ENCODE measurements around the gene ANKRD40.
A peak's percentile ranks its signal among the peaks of the same experiment; 100 is the strongest.
"Not testable (repeated sequence)": the region's sequence is repeated elsewhere in the genome, so short reads cannot be mapped to it uniquely, and the experiment has no call there.

ANKRD40 gene, protein sequence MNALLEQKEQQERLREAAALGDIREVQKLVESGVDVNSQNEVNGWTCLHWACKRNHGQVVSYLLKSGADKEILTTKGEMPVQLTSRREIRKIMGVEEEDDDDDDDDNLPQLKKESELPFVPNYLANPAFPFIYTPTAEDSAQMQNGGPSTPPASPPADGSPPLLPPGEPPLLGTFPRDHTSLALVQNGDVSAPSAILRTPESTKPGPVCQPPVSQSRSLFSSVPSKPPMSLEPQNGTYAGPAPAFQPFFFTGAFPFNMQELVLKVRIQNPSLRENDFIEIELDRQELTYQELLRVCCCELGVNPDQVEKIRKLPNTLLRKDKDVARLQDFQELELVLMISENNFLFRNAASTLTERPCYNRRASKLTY

DNA sequence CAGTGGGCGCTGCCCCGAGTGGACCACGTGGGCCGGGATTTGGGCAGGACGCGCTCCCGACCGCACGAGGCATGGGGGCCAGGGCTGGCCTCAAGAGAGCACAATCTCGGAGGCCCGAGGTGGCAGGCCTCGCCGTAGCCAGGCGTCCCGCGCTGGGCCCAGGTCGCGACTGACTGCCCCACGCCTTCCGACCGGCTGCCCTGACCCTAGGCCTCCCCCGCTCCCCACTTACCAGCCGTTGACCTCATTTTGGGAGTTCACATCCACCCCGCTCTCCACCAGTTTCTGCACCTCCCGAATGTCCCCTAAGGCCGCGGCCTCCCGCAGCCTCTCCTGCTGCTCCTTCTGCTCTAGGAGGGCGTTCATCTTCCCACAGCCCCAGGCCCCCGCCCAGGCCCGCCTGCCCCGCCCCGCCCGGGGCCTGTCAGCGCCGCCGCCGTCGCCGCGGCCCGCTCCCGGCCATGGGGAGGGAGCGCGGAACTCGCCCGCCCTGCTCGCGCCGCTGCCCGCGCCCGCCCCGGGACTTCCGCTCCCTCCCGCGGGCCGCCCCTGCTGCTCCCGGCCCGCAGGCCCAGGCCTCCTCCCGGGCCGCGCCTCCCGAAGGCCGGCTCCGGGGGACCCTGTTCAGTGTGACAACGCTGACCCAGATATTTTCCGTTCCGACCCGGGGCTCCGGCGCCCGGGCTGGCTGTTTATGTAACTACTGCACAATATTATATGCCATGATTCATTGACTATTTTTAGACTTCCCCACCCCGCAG, at the start of gene ANKRD40:
Gene ANKRD40, minus strand, starts transcription at position 626 of the 761 bp plus-strand sequence. Its CDS starts 260 bp downstream, at position 366.
- DNase-seq, result peak; percentile 94

DNA sequence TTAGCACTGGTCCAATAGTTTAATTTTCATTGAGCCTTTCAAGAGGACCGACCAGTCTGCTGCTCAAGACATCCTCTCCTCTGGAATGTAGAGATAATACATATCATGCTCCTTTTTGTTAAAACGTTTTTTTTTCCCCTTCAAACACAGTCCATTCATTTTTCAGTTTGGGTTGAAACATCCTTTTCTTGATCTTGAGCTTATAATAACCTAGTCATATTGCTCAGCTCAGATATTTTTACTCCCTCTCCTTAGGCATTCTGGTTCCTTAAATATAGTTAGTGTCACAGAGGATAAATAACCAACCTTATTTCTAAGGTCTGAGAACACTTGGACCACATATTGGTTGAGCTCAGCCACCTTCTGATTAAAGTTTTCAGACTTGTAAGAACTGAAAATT, 46.8 kb upstream of the ANKRD40 start:
- DNase-seq, result no peak

DNA sequence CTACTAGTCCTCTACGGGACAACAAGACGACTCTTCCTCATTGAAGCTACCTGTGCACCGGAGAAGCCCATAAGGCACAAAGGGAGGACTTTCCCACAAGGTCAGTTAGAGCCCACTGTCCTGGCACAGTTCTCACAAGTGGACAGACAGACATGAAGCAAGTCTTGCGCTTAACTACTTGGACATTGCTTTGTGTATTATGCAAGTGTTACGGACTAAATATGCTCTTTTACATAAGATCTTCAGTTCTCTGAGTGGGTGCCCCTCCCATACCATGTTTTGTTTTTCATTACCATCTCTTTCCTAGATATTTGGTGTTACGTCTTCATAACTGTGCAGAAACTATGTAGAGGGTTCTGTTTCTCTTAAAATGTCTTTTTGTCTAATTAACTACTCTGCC, 41.5 kb upstream of the ANKRD40 start:
- DNase-seq, result no peak

DNA sequence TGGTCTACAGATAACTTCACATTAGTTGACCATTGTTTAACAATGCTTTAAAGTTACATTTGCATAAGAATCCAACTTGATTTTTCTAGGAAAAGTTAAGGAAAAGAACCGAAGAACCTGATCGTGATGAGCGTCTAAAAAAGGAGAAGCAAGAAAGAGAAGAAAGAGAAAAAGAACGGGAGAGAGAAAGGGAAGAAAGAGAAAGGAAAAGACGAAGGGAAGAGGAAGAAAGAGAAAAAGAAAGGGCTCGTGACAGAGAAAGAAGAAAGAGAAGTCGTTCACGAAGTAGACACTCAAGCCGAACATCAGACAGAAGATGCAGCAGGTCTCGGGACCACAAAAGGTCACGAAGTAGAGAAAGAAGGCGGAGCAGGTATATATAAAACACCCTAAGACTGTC, 37.9 kb upstream of the ANKRD40 start:
- no peak for DNase-seq

DNA sequence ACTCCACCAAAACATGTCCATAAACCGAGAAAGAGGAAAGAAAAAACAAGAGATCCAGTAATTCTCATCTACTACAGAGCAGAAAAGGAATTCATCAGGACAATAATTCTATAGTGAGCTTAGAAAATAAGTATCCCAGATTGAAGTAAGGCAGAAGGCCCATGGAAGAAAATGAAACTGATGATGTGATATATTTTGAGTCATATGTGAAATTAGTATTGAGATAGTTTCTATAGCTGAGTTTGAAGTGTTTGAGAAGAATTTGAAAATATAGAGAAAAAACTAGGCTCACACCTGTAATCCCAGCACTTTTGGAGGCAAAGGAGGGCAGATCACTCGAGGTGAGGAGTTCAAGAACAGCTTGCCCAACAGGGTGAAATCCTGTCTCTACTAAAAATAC, 31.4 kb upstream of the ANKRD40 start:
- DNase-seq, result no peak

DNA sequence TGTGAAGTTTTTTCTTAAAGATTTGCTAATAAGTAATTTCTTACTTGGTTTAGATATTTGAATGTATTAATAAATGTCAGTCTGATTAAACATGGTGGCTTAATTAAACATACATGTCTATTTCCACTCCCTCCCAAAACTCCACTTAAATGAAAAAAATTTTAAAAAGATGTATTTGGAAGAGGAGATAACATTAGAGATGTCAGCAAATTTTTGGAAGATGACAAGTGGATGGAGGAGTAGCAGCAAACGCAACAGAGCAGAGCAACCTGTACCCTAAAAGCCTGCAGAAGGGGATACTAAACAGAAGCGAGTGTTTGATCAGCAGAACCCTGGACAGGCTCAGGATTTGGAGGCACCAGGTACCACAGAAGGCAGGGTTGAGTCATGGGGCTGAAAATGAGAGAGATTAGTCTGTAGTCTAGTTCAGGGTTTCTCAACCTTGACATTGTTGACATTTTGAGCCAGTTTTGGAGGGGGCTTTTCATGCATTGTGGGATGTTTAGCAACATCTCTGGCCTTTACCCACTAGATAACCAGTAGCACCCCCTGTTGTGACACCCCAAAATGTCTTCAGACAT, 29.5 kb upstream of the ANKRD40 start:
- peak; percentile 46 for DNase-seq

DNA sequence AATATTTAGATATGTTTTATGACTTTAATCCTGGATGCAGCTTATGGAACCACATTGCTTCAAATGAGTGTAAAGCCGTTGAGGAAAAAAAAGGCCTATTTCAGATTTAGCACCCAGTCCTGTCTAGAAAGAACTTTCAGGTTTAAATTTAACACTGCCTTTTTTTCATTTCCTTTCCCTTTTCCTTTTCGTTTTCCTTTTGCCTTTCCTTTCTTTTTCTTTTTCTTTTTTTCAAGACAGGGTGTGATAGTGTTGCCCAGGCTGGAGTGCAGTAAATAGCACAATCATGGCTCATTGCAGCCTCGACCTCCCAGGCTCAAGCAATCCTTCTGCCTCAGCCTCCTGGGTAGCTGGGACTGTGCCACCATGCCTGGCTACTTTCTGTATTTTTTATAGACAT, 27.6 kb upstream of the ANKRD40 start:
- DNase-seq, result no peak

DNA sequence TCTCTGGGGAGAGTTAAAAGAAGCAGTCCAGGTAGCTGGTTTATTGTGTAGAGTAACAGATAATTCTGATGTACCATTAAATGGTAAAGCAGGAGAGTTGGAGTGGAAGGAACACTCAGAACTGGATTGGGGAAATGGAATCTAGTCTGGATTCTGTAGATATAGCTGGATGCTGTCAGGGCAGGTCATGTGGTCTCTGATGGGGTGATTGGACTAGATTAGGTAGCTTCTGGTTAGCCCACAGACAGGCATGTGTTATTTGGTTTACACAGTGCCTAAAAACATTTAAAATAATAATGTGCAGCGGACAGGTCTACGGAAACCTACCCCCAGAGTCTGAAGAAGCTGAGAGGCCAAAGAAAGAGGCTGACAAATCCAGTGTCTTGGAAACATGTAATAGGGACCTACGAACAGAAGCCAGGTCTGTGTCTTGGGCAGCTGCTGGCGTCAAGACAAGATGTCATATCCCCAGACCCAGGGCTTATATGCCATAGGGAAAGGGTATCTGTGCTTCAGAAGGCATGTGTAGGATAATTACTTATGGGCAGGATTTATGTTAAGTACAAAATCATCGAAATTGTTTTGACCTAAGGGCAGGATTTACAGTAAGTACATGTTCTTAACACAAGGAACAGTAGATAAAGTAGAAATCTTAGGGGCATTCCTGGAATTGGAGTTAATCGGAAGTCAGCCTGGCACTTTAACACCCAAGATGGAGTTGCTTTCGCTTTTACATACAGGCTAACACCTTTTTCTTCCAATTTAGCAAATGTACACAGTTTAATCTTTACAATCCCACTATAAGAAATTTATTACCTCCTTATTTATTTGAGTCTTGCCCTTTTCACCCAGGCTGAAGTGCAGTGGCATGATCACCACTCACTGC, 24.1 kb upstream of the ANKRD40 start:
- DNase-seq, result no peak

DNA sequence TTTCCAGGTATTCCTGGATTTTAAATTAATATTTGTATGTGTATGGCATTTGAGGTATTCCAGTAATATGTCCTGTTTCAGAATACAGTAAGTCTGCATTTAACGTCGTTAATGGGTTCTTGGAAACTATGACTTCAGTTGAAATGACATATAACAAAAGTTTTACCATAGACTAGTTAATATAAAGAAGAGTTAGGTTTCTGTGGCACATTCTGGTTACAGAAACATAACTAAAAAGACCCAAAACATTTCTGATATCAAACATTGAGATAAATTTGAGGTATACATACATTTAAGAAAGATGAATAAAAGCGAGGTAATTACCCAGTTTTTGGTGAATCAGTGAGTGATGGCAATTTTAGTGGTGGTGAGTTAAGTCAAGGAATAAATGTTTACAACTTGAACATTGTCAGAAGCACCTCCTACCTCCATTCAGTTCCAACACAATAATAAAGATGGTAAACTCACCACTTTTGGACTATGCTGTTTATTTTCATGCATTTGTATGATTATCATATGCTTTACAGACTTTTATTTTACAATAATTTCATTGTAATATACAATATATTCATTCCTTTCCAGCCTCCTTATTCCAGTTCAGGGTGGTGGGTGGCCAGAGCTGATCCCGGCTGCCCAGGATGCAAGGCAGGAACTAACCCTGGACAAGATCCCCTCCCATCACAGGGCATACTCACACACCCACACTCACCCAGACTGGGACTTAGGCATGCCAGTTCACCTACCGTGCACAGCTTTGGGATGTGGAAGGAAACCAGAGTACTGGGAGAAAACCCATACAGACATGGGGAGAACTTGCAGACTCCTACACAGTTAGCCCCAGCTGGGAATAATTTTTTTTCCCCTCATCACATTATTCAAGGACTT, 21.4 kb upstream of the ANKRD40 start:
- no peak for DNase-seq

DNA sequence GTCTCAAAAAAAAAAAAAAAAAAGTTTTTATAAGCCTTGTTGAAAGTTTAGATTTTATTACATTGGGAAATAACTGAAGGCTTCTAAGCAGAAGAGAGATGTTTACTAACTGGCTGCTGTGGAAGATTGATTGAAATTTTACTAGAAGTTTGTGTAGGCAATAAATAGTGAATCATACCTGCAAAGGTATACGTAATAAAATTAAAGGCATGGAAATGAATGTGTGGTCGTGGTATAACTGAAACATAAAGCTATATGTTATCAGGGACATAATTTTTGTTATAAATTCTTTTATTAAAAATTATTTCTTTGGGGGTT, 20.4 kb upstream of the ANKRD40 start:
- DNase-seq, result no peak

DNA sequence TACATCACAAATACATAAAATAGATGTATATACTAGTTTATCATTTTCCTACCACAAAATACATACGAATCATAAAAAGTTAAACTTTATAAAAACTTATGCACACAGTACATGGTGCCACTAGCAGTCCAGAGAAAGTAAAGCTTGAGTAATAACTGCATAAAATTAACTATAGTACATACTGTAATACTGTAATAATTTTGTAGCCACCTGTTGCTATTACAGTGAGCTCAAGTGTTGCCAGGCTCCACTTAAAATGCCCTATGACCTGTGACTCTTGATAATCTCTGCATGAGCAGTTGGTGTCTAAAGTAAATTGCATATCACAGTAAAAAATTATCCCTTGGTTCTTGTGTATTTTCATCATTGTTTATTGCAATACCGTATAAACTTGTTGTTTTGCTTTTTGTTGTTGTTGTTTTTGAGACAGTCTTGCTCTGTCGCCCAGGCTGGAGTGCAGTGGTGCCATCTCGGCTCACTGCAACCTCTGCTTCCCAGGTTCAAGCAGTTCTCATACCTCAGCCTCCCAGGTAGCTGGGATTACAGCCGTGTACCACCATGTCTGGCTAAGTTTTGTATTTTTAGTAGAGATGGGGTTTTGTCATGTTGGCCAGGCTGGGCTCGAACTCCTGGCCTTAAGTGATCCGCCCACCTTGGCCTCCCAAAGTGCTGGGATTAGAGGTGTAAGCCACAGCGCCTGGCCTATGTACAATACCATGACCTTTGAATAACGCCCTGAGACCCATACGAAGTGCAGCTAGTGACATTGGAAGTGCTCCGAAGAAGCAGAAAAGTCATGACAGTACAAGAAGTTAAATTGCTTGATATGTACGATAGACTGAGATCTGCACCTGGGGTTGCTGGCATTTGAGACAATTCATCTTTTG, 18.3 kb upstream of the ANKRD40 start:
- DNase-seq, result no peak

DNA sequence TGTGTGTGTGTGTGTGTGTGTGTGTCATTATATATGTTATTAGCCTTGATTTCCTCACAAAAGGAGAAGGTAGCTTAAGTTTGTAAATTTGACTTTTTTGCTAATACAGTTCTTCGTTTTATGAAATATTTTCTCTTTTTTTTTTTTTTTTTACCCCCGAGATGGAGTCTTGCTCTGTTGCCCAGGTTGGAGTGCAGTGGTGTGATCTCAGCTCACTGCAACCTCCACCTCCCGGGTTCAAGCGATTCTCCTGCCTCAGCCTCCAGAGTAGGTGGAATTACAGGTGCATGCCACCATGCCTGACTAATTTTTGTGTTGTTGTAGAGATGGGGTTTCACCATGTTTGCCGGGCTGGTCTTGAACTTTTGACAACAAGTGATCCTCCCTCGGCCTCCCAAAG, 16.9 kb upstream of the ANKRD40 start:
- DNase-seq, result not testable (repeated sequence)

DNA sequence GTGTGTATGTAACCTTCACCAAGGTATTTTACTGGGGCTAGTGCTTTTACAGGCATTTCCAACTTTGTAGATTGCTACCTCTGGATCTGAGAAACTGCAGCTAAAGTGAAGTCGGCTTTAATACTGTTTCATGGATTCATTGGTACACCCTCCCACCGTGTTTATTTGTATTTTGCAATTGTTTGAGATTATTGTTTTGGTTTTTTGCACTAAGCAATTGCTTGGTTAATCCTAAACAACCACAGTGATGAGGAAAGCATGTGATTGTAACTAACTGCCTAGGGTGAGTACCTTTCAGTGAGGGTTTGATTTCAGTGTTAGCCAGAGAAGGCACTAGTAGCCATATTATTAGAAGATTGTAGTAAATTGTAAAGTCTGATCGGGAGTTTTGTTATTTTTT, 15.0 kb upstream of the ANKRD40 start:
- no peak for DNase-seq

DNA sequence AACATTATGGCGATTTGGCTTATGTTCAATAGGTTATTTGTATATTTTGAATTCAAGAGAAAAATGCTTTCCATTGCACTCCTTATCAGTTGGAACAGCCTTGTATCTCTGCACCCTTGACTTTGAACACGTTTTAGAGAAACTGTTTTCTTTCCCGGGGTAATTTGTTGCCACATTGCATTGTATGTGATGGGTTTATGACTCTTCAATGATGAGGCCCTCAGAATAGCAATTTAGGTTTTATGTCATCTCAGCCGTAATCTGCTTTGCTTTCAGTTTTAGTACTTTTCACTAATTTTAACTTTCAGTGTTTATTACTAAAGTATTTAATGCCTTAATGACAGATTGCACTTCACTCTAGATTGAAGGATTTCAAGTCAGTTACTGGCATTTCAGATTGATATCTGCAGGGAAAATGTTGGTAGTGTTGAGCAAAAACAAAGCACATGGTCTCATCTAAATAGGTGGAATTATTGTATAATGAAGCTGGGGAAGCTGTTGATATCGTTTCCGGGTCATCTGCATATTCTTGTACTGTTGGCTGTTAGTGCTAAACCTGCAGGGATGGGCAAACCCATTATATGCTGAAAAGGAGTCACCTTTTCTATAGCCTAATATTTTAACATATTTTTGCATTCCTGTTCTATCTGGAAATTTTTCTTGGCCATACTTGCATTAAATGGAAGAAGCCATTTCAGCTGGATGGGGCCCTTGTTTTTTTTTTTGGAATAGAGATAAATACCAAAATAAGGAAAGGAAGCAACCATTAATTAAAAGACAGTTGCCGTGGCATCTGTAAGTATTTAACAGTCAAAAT, 13.7 kb upstream of the ANKRD40 start:
- DNase-seq, result no peak

DNA sequence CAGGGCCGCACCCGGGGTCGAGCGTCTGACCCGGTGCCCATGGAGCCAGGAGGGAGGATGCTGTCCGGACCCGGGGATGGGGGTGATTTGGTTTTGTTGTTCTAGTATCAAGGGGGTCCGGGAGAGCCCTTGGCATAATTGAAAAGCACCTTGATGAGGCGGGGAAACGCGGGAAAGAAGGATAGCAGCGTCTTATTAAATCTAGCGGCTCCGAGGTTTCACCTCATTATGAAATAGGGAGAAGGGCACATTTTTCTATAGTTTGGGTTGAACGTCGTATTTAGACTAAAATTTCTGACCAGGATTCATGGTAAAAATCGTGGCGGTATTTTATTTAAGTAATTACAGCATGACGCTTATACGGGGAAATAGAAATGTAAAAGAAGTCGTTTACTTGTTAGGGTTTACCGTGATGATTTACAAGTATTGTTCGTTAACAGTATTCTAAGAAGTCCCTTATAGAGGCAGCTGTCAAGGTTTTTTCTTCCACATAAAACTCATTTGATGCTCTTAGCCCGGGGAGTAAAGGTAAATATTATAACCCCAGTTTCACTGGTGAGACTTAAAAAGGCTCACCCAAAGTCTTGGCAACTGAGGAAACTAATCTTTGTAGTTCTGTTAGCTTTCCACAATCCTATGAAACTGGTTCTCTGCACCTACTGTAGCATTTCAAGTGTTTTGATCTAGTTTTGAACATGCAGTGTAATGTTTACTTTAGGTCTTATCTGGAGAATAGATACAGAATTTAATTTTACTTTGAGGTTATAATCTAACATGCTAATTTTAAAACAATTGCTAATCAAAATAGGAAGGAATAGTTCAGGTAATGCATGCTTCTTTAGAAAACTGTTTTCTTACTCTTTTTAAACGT, 12.4 kb upstream of the ANKRD40 start:
- DNase-seq, result no peak

DNA sequence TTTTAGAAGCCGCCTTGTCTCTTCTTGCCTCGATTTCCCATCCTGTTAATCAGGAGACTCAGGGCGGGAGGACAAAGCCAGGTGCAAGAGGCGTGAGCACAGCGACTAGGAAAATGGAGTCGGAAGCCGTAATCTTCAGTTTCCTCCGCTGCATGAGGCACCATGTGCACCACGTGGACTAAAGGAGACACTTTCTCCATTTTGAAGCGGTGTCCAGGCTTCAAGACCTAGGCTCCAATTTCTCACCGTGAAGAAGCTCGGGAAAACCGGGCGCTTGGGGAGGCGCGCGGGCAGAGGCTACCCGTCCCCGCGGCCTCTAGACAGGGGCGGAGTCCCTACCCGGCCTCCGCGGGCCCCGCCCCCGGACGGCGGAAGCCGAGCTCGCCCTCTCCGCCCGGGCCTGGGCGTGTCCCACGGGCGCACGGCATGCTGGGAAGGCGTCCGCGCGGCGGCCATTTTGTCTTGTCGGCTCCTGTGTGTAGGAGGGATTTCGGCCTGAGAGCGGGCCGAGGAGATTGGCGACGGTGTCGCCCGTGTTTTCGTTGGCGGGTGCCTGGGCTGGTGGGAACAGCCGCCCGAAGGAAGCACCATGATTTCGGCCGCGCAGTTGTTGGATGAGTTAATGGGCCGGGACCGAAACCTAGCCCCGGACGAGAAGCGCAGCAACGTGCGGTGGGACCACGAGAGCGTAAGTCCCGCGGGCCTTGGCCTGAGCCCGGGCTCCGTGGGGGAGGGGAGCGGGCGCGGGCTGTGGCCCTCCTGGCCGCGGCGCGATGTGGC, 11.6 kb upstream of the ANKRD40 start, which contains the start of gene LUC7L3:
Gene LUC7L3, plus strand, starts transcription at position 460 of the 780 bp plus-strand sequence. Its CDS starts 130 bp downstream, at position 590.
- DNase-seq, result peak; percentile 94

DNA sequence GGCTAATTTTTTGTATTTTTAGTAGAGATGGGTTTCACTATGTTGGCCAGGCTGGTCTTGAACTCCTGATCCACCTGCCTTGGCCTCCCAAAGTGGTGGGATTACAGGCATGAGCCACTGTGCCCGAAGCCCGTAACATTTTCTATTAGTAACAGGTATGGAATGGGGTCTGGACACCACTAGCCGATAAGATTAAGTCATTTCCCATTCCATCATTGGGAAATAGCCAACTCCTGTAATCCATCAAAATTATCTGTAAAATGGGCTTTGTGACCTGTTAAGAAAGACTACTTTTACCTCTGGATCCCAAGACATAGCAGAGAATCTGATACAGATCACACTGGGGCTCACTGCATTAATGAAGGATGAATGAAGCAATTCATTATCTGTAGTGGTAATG, 7.8 kb upstream of the ANKRD40 start:
- no peak for DNase-seq

DNA sequence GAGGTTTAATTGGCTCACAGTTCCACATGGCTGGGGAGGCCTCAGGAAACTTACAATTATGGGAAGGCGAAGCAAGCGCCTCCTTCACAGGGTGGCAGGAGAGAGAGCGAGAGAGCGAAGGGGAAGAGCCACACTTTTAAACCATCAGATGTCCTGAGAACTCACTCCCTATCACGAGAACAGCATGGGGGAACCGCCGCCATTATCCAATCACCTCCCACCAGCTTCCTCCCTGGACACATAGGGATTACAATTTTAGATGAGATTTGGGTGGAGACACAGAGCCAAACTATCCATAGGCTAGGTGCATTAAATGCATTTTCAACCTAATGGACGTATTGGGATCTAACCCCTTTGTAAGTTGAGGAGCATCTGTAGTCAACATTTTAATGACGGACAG, 4.9 kb upstream of the ANKRD40 start:
- no peak for DNase-seq

Data from stimulated activated CD8-positive, alpha-beta memory T cell treated with anti-CD3 and anti-CD28 coated beads, Interleukin-4, amount 100 ng/mL, for 48 hours (primary cell).